ENCODE results near the gene FAM43B. TPM values are rescaled to one million over a fixed set of nuclear protein-coding genes. Genes with fewer than 3 reads are reported as not detected.
A peak's percentile ranks its signal among the peaks of the same experiment; 100 is the strongest.

The FAM43B gene
- polyA plus RNA-seq, 4 donors = 1.2 to 2.0 (median 1.7) TPM

GRCh38 chr1:20589331-20590278, 37.2 kb downstream of the FAM43B start:
- DNase-seq (ENCODE audit: low read depth in 4 of 4, low spot score in 2 of 4) = peak; percentile 70 to 86 (median 76)

GRCh38 chr1:20590306-20590777, 38.0 kb downstream of the FAM43B start:
- DNase-seq (ENCODE audit: low read depth in 4 of 4, low spot score in 2 of 4) = no peak

GRCh38 chr1:20593756-20594155, 41.4 kb downstream of the FAM43B start:
- DNase-seq (ENCODE audit: low read depth in 4 of 4, low spot score in 2 of 4) = no peak

- DNase-seq (ENCODE audit: low read depth in 4 of 4, low spot score in 2 of 4) = no peak
These were observed 42.4 kb downstream of the FAM43B start for GRCh38 chr1:20594746-20595145.

GRCh38 chr1:20596106-20596505, 43.7 kb downstream of the FAM43B start:
- DNase-seq (ENCODE audit: low read depth in 4 of 4, low spot score in 2 of 4) = no peak

- no peak for DNase-seq (ENCODE audit: low read depth in 4 of 4, low spot score in 2 of 4)
These were observed 45.3 kb downstream of the FAM43B start for GRCh38 chr1:20597650-20598049.

- DNase-seq (ENCODE audit: low read depth in 4 of 4, low spot score in 2 of 4) = no peak
These were observed 47.8 kb downstream of the FAM43B start for GRCh38 chr1:20600156-20600555.

GRCh38 chr1:20601129-20601825, 48.9 kb downstream of the FAM43B start:
- DNase-seq (ENCODE audit: low read depth in 4 of 4, low spot score in 2 of 4) = no peak

GRCh38 chr1:20602851-20603450, 50.6 kb downstream of the FAM43B start:
- no peak for DNase-seq (ENCODE audit: low read depth in 4 of 4, low spot score in 2 of 4)

- DNase-seq (ENCODE audit: low read depth in 4 of 4, low spot score in 2 of 4) = no peak
These were observed 51.4 kb downstream of the FAM43B start for GRCh38 chr1:20603504-20604464.

Other genes starting within 250 kb of the FAM43B start
- gene CAMK2N1, start 66.4 kb upstream of the FAM43B start, polyA plus RNA-seq (ENCODE audit: insufficient read length in 4 of 4) = 10 to 100 TPM; 70.0 to 88.8 (median 78.3) TPM
- gene MUL1, start 44.4 kb upstream of the FAM43B start, polyA plus RNA-seq (ENCODE audit: insufficient read length in 4 of 4) = 10 to 100 TPM; 32.3 to 44.0 (median 36.4) TPM
- gene CDA, start 36.5 kb downstream of the FAM43B start, polyA plus RNA-seq (ENCODE audit: insufficient read length in 4 of 4) = 1 to 10 TPM; 5.3 to 8.7 (median 6.1) TPM
- gene PINK1, start 80.9 kb downstream of the FAM43B start, polyA plus RNA-seq (ENCODE audit: insufficient read length in 4 of 4) = 10 to 100 TPM; 62.5 to 87.6 (median 78.4) TPM
- gene DDOST, start 108.8 kb downstream of the FAM43B start, polyA plus RNA-seq (ENCODE audit: insufficient read length in 4 of 4) = 100 to 1,000 TPM; 205 to 228 (median 212) TPM
- 1 to 10 TPM; 3.7 to 7.1 (median 4.7) TPM for gene KIF17, start 165.4 kb downstream of the FAM43B start, polyA plus RNA-seq (ENCODE audit: insufficient read length in 4 of 4)
- 1 to 10 TPM in 3 of 4 donors, under 1 TPM in 1; 0.76 to 2.0 (median 1.3) TPM for gene SH2D5, start 180.1 kb downstream of the FAM43B start, polyA plus RNA-seq (ENCODE audit: insufficient read length in 4 of 4)
- gene HP1BP3, start 234.7 kb downstream of the FAM43B start, polyA plus RNA-seq (ENCODE audit: insufficient read length in 4 of 4) = 100 to 1,000 TPM; 239 to 389 (median 318) TPM

Measured in left renal cortex interstitium (tissue), 4 donors.